Type B pancreatic cell (in vitro differentiated cells): Measurements from ENCODE around the gene AMPD3. TPM values are rescaled to one million over a fixed set of nuclear protein-coding genes. Genes with fewer than 3 reads are reported as not detected.

ENCODE experiments used
- DNase-seq: peaks from one replicate; pipeline ENCODE4 v3.0.0; 2021; ENCODE audit warnings: mixed read lengths; ENCODE audit not compliant: unreplicated experiment; ENCODE audit errors: extremely low spot score
- H3K27ac Mint-ChIP-seq: 2 replicates; pipeline ENCODE4 v1.8.0; 2021; ENCODE audit warnings: mild to moderate bottlenecking, mixed read lengths
- H3K27me3 Mint-ChIP-seq: 2 replicates; pipeline ENCODE4 v1.8.0; 2021; ENCODE audit warnings: mixed read lengths
- H3K36me3 Mint-ChIP-seq: 2 replicates; pipeline ENCODE4 v1.8.0; 2021; ENCODE audit warnings: mixed read lengths
- H3K4me1 Mint-ChIP-seq: one replicate; pipeline ENCODE4 v1.8.0; 2021; ENCODE audit warnings: mixed read lengths; ENCODE audit not compliant: unreplicated experiment
- H3K4me3 Mint-ChIP-seq: 2 replicates; pipeline ENCODE4 v1.8.0; 2021; ENCODE audit warnings: mild to moderate bottlenecking, mixed read lengths
- H3K9me3 Mint-ChIP-seq: 2 replicates; pipeline ENCODE4 v1.8.0; 2021; ENCODE audit warnings: mixed read lengths
- CTCF ChIP-seq: fragments of 200-600 bp; sonication (generic); conservative IDR thresholded peaks from 2 replicates; pipeline ENCODE4 v1.5.0; 2021; ENCODE audit warnings: antibody characterized with exemption, mild to moderate bottlenecking
- total RNA-seq: library from RNA; stranded (reverse); gene quantifications from 2 replicates; pipeline ENCODE4 v1.2.1, GENCODE V29; 2021; ENCODE audit warnings: low replicate concordance

The AMPD3 gene
- total RNA-seq, 1 donor from 2014 or later = 7.0 TPM

GRCh38 chr11:10520562-10520961, 65.5 kb downstream of the AMPD3 start:
- H3K4me1 Mint-ChIP-seq = no peaks in the 10 kb centered on the region
- H3K36me3 Mint-ChIP-seq = peaks cover 20% of the 10 kb centered on the region

GRCh38 chr11:10522276-10522675, 67.2 kb downstream of the AMPD3 start:
- TF ChIP-seq CTCF = no peak
- Mint-ChIP-seq H3K27me3 (no peaks in the 10 kb centered on the region), H3K4me3 (no peak overlapping the region), H3K27ac (no peak overlapping the region), H3K9me3 (no peaks in the 10 kb centered on the region), H3K36me3 (peaks cover 30% of the 10 kb centered on the region), H3K4me1 (peaks cover 4% of the 10 kb centered on the region)
- no peak for DNase-seq

More at GRCh38 chr11:10520562-10520961, 65.5 kb downstream of the AMPD3 start:
- no peak overlapping the region for H3K4me3 Mint-ChIP-seq
- H3K27me3 Mint-ChIP-seq = no peaks in the 10 kb centered on the region
- no peak for DNase-seq
- no peak for TF ChIP-seq CTCF
- no peaks in the 10 kb centered on the region for H3K9me3 Mint-ChIP-seq
- no peak overlapping the region for H3K27ac Mint-ChIP-seq

GRCh38 chr11:10522921-10523320, 67.9 kb downstream of the AMPD3 start:
- no peak overlapping the region for H3K4me3 Mint-ChIP-seq
- TF ChIP-seq CTCF = no peak
- H3K9me3 Mint-ChIP-seq = no peaks in the 10 kb centered on the region
- H3K4me1 Mint-ChIP-seq = peaks cover 8% of the 10 kb centered on the region
- no peak for DNase-seq
- H3K27me3 Mint-ChIP-seq = no peaks in the 10 kb centered on the region
- H3K27ac Mint-ChIP-seq = no peak overlapping the region
- peaks cover 35% of the 10 kb centered on the region for H3K36me3 Mint-ChIP-seq

- peaks cover 8% of the 10 kb centered on the region for H3K4me1 Mint-ChIP-seq
Observed at GRCh38 chr11:10524471-10524870, 69.4 kb downstream of the AMPD3 start.

GRCh38 chr11:10526974-10527918, 72.2 kb downstream of the AMPD3 start:
- Mint-ChIP-seq H3K9me3 (no peaks in the 10 kb centered on the region), H3K4me1 (peaks cover 8% of the 10 kb centered on the region), H3K27ac (peak overlapping the region; percentile 67), H3K36me3 (peaks cover 42% of the 10 kb centered on the region), H3K27me3 (no peaks in the 10 kb centered on the region), H3K4me3 (peak overlapping the region; percentile 11)
- no peak for DNase-seq
- TF ChIP-seq CTCF = no peak

More at GRCh38 chr11:10524471-10524870, 69.4 kb downstream of the AMPD3 start:
- H3K36me3 Mint-ChIP-seq = peaks cover 39% of the 10 kb centered on the region
- H3K27ac Mint-ChIP-seq = no peak overlapping the region
- DNase-seq = no peak
- H3K9me3 Mint-ChIP-seq = no peaks in the 10 kb centered on the region
- no peaks in the 10 kb centered on the region for H3K27me3 Mint-ChIP-seq
- TF ChIP-seq CTCF = no peak
- no peak overlapping the region for H3K4me3 Mint-ChIP-seq
